CD4-positive, alpha-beta memory T cell (primary cell): Measurements from ENCODE around the gene ZDHHC14. TPM values are rescaled to one million over a fixed set of nuclear protein-coding genes. Genes with fewer than 3 reads are reported as not detected.
A peak's percentile ranks its signal among the peaks of the same experiment; 100 is the strongest.

Experiments used
- CTCF ChIA-PET: fragments of 350-600 bp; sonication (Branson Sonifier 250); formaldehyde crosslinking; loops from one replicate; lab custom pipeline; 2021; ENCODE audit warnings: inconsistent platforms; ENCODE audit not compliant: partially characterized antibody; lab: Charles Lee
- POLR2A ChIA-PET: fragments of 350-600 bp; sonication (Branson Sonifier 250); formaldehyde crosslinking; loops from one replicate; lab custom pipeline; 2021; ENCODE audit not compliant: partially characterized antibody; lab: Charles Lee
- DNase-seq, 5 donors: peaks; one replicate each; pipeline versions ENCODE4 v3.0.0 to v3.0.0-alpha.2; 2020 to 2022; ENCODE audit warnings: mixed read lengths in 1 of 5
- H3K27ac ChIP-seq: one replicate; pipeline ENCODE4 v1.7.0; 2013; ENCODE audit warnings: low read depth, low read length
- H3K27me3 ChIP-seq: 2 replicates; pipeline ENCODE4 v1.7.0; 2013; ENCODE audit warnings: mild to moderate bottlenecking, low read length, moderate library complexity; ENCODE audit not compliant: insufficient read depth
- H3K36me3 ChIP-seq: 2 replicates; pipeline ENCODE4 v1.7.0; 2013; ENCODE audit warnings: mild to moderate bottlenecking, low read length, moderate library complexity; ENCODE audit not compliant: insufficient read depth
- H3K4me1 ChIP-seq: 2 replicates; pipeline ENCODE4 v1.7.0; 2013; ENCODE audit warnings: mild to moderate bottlenecking, low read length, moderate library complexity; ENCODE audit not compliant: insufficient read depth
- H3K4me3 ChIP-seq, 2 donors: one replicate each; pipeline ENCODE4 v1.7.0; 2013; ENCODE audit warnings: low read length in 2 of 2, mild to moderate bottlenecking in 1 of 2
- H3K9me3 ChIP-seq, 2 donors: one replicate each; pipeline ENCODE4 v1.7.0; 2013; ENCODE audit warnings: low read length in 2 of 2, control low read depth in 1 of 2; ENCODE audit not compliant: control insufficient read depth in 1 of 2
- H3K27ac Mint-ChIP-seq, 7 donors: one replicate each; pipeline ENCODE4 v1.8.0; 2020 to 2021; ENCODE audit warnings: mixed read lengths in 7 of 7, mild to moderate bottlenecking in 6 of 7, inconsistent platforms in 3 of 7, moderate library complexity in 3 of 7
- H3K27me3 Mint-ChIP-seq, 2 donors: one replicate each; pipeline ENCODE4 v1.8.0; 2020 to 2021; ENCODE audit warnings: mixed read lengths in 2 of 2
- H3K36me3 Mint-ChIP-seq, 2 donors: one replicate each; pipeline ENCODE4 v1.8.0; 2020 to 2021; ENCODE audit warnings: mixed read lengths in 2 of 2, inconsistent platforms in 1 of 2, mild to moderate bottlenecking in 1 of 2
- H3K4me1 Mint-ChIP-seq, 4 donors: one replicate each; pipeline ENCODE4 v1.8.0; 2020 to 2021; ENCODE audit warnings: mixed read lengths in 4 of 4, mild to moderate bottlenecking in 1 of 4
- H3K4me3 Mint-ChIP-seq, 8 donors: one replicate each; pipeline ENCODE4 v1.8.0; 2020 to 2021; ENCODE audit warnings: mixed read lengths in 8 of 8, mild to moderate bottlenecking in 7 of 8, moderate library complexity in 6 of 8, inconsistent platforms in 3 of 8
- H3K9me3 Mint-ChIP-seq, 8 donors: one replicate each; pipeline ENCODE4 v1.8.0; 2020 to 2021; ENCODE audit warnings: mixed read lengths in 8 of 8, mild to moderate bottlenecking in 5 of 8, inconsistent platforms in 3 of 8, moderate library complexity in 1 of 8
- intact Hi-C: fragments of 100-400 bp; cut with micrococcal nuclease; formaldehyde crosslinking; loops from one replicate; pipeline ENCODE4 v1.15.1; 2023
- polyA plus RNA-seq, 2 donors: library from polyadenylated mRNA; unstranded; fragments of 300-500 nt; fragmentation: Illumina TruSeq; gene quantifications; one replicate each; pipeline ENCODE4 v1.2.3, GENCODE V29; 2021
- total RNA-seq, 2 experiments: library from RNA; stranded (reverse); gene quantifications; one replicate each; pipeline ENCODE4 v1.2.3, GENCODE V29; 2021

ZDHHC14 gene
- total and polyA plus RNA-seq, 4 experiments from 2014 or later, result 1.5 to 1.9 (median 1.7) TPM

- peak in 4 of 5 donors; percentile 45 to 61 (median 51) for DNase-seq
- no peaks in the 10 kb centered on the region for H3K36me3 Mint-ChIP-seq
- intact Hi-C loops, result loop anchor here (1.0 to 2.0 kb wide), 2 partner anchors 205 to 353 kb away; no protein-coding TSS in a partner anchor
- no peaks in the 10 kb centered on the region for H3K9me3 Mint-ChIP-seq
- H3K4me1 Mint-ChIP-seq, result peaks cover 3 to 5% (median 5%) of the 10 kb centered on the region in 4 donors
- H3K4me3 Mint-ChIP-seq, result peak overlapping the region in 1 of 8 donors; percentile 16
- ChIA-PET POLR2A (interaction anchor here (1.5 kb wide), 1 partner anchor 345 kb away, joined by 6 read pairs; the partner anchor contains the start of gene TMEM242), CTCF (interaction anchor here (0.5 to 9.7 kb wide), 20 partner anchors 8 to 351 kb away, joined by 3 to 102 read pairs (median 4); partner anchors contain the start of gene TMEM242)
- Histone ChIP-seq H3K9me3 (no peaks in the 10 kb centered on the region), H3K4me1 (no peaks in the 10 kb centered on the region), H3K27me3 (no peaks in the 10 kb centered on the region), H3K4me3 (no peak overlapping the region), H3K27ac (no peak overlapping the region), H3K36me3 (no peaks in the 10 kb centered on the region)
- H3K27me3 Mint-ChIP-seq, result peaks cover 2 to 4% of the 10 kb centered on the region in 2 donors
- peak overlapping the region in 3 of 7 donors; percentile 5 to 75 (median 53) for H3K27ac Mint-ChIP-seq
These were observed 286.4 kb downstream of the ZDHHC14 start for GRCh38 chr6:157667211-157668008.

GRCh38 chr6:157668009-157668401 lies 287.0 kb downstream of the ZDHHC14 start:
- Histone ChIP-seq H3K4me3 (no peak overlapping the region), H3K4me1 (no peaks in the 10 kb centered on the region), H3K36me3 (no peaks in the 10 kb centered on the region), H3K9me3 (no peaks in the 10 kb centered on the region), H3K27ac (no peak overlapping the region), H3K27me3 (no peaks in the 10 kb centered on the region)
- no peak overlapping the region for H3K4me3 Mint-ChIP-seq
- CTCF ChIA-PET, result interaction anchor here (0.6 to 9.7 kb wide), 8 partner anchors 11 to 351 kb away, joined by 3 to 102 read pairs (median 4); no protein-coding TSS in a partner anchor
- intact Hi-C loops, result no loop called here
- POLR2A ChIA-PET, result interaction anchor here (1.5 kb wide), 1 partner anchor 345 kb away, joined by 6 read pairs; the partner anchor contains the start of gene TMEM242
- H3K4me1 Mint-ChIP-seq, result peaks cover 3 to 5% (median 5%) of the 10 kb centered on the region in 4 donors
- DNase-seq, result no peak
- H3K9me3 Mint-ChIP-seq, result no peaks in the 10 kb centered on the region
- H3K27ac Mint-ChIP-seq, result no peak overlapping the region
- no peaks in the 10 kb centered on the region for H3K36me3 Mint-ChIP-seq
- H3K27me3 Mint-ChIP-seq, result peaks cover 2 to 4% of the 10 kb centered on the region in 2 donors

- no peak overlapping the region for H3K27ac ChIP-seq
- no peak overlapping the region for H3K4me3 Mint-ChIP-seq
- H3K9me3 Mint-ChIP-seq, result no peaks in the 10 kb centered on the region
- H3K4me1 ChIP-seq, result no peaks in the 10 kb centered on the region
- no peak overlapping the region for H3K27ac Mint-ChIP-seq
- H3K36me3 ChIP-seq, result no peaks in the 10 kb centered on the region
- H3K36me3 Mint-ChIP-seq, result no peaks in the 10 kb centered on the region
- no peaks in the 10 kb centered on the region for H3K27me3 ChIP-seq
- POLR2A ChIA-PET, result no interaction called here
- intact Hi-C loops, result no loop called here
- H3K27me3 Mint-ChIP-seq, result peaks cover 2 to 4% of the 10 kb centered on the region in 2 donors
- CTCF ChIA-PET, result interaction anchor here (0.6 to 9.7 kb wide), 9 partner anchors 14 to 352 kb away, joined by 3 to 102 read pairs (median 3); no protein-coding TSS in a partner anchor
- DNase-seq, result no peak
- H3K4me3 ChIP-seq, result no peak overlapping the region
- H3K9me3 ChIP-seq, result no peaks in the 10 kb centered on the region
- peaks cover 3 to 5% (median 5%) of the 10 kb centered on the region in 4 donors for H3K4me1 Mint-ChIP-seq
These were observed 287.7 kb downstream of the ZDHHC14 start for GRCh38 chr6:157668713-157669112.

DNA sequence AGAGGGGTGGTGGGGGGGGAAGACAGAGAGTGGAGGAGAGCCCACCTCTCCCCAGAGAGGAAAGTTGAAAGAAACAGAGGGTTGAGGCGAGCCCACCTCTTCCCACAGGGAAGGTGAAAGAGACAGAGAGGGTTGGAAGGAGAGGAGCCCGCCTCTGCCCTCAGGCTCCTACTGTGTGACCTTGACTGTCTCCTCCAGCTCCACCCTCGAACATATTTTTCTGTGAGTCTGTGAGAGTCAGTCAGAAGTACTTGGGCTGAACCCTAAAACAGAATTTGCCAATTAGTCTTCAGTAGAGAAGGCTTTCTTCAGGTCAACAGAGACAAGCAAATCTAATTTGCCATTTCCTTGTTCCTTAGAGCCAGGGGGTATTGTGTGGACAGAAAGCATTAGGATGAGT lies 288.3 kb downstream of the ZDHHC14 start:
- no peak for DNase-seq
- no peak overlapping the region for H3K27ac ChIP-seq
- Mint-ChIP-seq H3K27ac (no peak overlapping the region), H3K36me3 (no peaks in the 10 kb centered on the region), H3K27me3 (peaks cover 2 to 4% of the 10 kb centered on the region in 2 donors), H3K4me3 (no peak overlapping the region), H3K4me1 (peaks cover 3 to 5% (median 5%) of the 10 kb centered on the region in 4 donors), H3K9me3 (no peaks in the 10 kb centered on the region)
- no peaks in the 10 kb centered on the region for H3K27me3 ChIP-seq
- intact Hi-C loops, result no loop called here
- ChIA-PET POLR2A (no interaction called here), CTCF (interaction anchor here (0.7 to 9.7 kb wide), 8 partner anchors 9 to 353 kb away, joined by 3 to 102 read pairs (median 4); no protein-coding TSS in a partner anchor)
- no peaks in the 10 kb centered on the region for H3K9me3 ChIP-seq
- H3K4me1 ChIP-seq, result no peaks in the 10 kb centered on the region
- H3K4me3 ChIP-seq, result no peak overlapping the region
- H3K36me3 ChIP-seq, result no peaks in the 10 kb centered on the region

- ChIA-PET POLR2A (no interaction called here), CTCF (interaction anchor here (1.4 to 9.7 kb wide), 5 partner anchors 9 to 353 kb away, joined by 3 to 102 read pairs (median 5); no protein-coding TSS in a partner anchor)
- Histone ChIP-seq H3K4me1 (no peaks in the 10 kb centered on the region), H3K27me3 (no peaks in the 10 kb centered on the region), H3K4me3 (no peak overlapping the region), H3K27ac (no peak overlapping the region), H3K36me3 (no peaks in the 10 kb centered on the region), H3K9me3 (no peaks in the 10 kb centered on the region)
- H3K9me3 Mint-ChIP-seq, result no peaks in the 10 kb centered on the region
- no peaks in the 10 kb centered on the region for H3K36me3 Mint-ChIP-seq
- intact Hi-C loops, result no loop called here
- H3K4me3 Mint-ChIP-seq, result no peak overlapping the region
- H3K27ac Mint-ChIP-seq, result no peak overlapping the region
- peaks cover 2 to 4% of the 10 kb centered on the region in 2 donors for H3K27me3 Mint-ChIP-seq
- H3K4me1 Mint-ChIP-seq, result peaks cover 3 to 5% (median 5%) of the 10 kb centered on the region in 4 donors
- no peak for DNase-seq
These were observed 288.8 kb downstream of the ZDHHC14 start for GRCh38 chr6:157669747-157670216.

- DNase-seq, result no peak
- H3K27ac ChIP-seq, result no peak overlapping the region
- no peaks in the 10 kb centered on the region for H3K9me3 ChIP-seq
- no peaks in the 10 kb centered on the region for H3K36me3 Mint-ChIP-seq
- ChIA-PET CTCF (interaction anchor here (0.5 to 9.7 kb wide), 5 partner anchors 10 to 367 kb away, joined by 3 to 102 read pairs (median 5); no protein-coding TSS in a partner anchor), POLR2A (interaction anchor here (0.5 kb wide), 1 partner anchor 365 kb away, joined by 3 read pairs; no protein-coding TSS in a partner anchor)
- H3K4me3 ChIP-seq, result no peak overlapping the region
- H3K4me1 ChIP-seq, result no peaks in the 10 kb centered on the region
- peaks cover 2 to 4% of the 10 kb centered on the region in 2 donors for H3K27me3 Mint-ChIP-seq
- peaks cover 3 to 5% (median 5%) of the 10 kb centered on the region in 4 donors for H3K4me1 Mint-ChIP-seq
- no peak overlapping the region for H3K27ac Mint-ChIP-seq
- H3K4me3 Mint-ChIP-seq, result no peak overlapping the region
- no peaks in the 10 kb centered on the region for H3K27me3 ChIP-seq
- H3K9me3 Mint-ChIP-seq, result no peaks in the 10 kb centered on the region
- no peaks in the 10 kb centered on the region for H3K36me3 ChIP-seq
- intact Hi-C loops, result no loop called here
These were observed 289.6 kb downstream of the ZDHHC14 start for GRCh38 chr6:157670466-157671186.
